GM12873 (cell line): ENCODE data around the gene KRT82.

ENCODE experiments used
- TF ChIP-seq, protein P1 (sequence below): IDR thresholded peaks from 2 replicates; pipeline ENCODE4 v1.5.1; 2012; ENCODE audit warnings: low read depth, mild to moderate bottlenecking, moderate library complexity, low read length, control low read depth; ENCODE audit not compliant: insufficient read depth; ENCODE audit errors: missing control alignments

Gene KRT82

DNA sequence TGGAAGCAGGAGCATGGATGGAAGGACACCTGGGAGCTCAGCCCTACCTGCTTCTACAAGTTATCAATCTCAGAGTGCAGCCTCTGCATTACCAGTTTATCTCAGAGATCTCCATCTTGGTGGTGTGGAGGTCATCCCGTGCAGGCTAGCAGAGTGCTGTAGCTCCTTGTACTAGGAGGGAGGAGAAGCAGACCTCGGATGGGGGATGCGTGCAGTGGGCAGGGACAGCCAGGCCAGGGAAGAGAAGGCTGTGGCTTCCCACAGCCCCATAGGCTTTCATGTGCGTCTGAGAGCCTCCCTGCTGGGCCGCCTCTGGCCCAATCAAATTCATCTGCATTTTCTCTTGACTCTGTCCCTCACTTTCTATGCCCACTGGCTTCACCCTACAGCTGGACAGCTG is 8.8 kb upstream of the KRT82 start:
- TF ChIP-seq, protein P1, sequence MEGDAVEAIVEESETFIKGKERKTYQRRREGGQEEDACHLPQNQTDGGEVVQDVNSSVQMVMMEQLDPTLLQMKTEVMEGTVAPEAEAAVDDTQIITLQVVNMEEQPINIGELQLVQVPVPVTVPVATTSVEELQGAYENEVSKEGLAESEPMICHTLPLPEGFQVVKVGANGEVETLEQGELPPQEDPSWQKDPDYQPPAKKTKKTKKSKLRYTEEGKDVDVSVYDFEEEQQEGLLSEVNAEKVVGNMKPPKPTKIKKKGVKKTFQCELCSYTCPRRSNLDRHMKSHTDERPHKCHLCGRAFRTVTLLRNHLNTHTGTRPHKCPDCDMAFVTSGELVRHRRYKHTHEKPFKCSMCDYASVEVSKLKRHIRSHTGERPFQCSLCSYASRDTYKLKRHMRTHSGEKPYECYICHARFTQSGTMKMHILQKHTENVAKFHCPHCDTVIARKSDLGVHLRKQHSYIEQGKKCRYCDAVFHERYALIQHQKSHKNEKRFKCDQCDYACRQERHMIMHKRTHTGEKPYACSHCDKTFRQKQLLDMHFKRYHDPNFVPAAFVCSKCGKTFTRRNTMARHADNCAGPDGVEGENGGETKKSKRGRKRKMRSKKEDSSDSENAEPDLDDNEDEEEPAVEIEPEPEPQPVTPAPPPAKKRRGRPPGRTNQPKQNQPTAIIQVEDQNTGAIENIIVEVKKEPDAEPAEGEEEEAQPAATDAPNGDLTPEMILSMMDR: no peak

DNA sequence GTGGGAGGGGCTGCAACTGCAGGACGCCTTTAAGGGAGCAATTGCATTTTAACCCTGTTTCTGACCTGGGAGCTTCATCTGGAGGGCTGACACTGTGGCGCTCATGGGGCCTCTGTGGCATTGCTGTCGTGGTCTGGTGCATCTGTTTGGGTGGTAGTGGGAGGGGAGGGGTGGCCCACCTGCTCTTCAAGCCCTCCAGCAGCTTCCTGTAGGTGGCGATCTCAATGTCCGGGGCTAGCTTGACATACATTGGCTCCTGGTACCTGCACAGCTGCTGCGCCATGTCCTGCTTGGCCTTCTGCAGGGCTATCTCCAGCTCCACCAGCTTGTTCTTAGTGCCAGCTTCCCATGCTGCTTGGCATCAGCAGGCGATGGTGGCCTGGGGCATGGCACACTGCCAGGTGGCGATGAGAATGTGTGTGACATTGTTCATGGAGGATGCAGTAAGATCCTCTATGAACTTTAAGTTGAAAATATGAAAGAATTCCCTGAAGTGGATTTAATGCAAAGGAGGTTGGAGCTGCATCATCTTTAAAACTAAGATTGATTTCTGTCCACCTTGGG is 7.7 kb upstream of the KRT82 start:
- TF ChIP-seq, protein P1: peak; percentile 15

DNA sequence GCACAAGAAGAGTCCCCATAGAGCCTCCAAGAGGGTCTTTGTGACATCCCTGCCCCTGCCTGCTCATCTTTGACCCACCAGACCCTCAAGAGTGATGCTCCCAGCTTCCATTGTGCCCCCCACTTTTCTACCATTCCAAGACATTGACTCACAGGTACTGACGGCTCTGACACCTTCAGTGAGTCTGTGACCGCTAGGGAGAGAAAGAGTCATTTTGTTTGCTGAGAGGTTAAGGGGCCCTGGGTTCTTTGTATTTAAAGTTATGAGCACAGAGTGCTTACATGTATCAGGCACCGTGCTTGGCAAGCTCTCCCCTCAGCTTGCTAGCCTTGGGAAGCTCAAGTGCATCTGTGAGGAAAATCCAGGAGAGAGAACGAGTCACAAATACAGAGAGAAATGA is 7.1 kb upstream of the KRT82 start:
- TF ChIP-seq, protein P1: no peak

DNA sequence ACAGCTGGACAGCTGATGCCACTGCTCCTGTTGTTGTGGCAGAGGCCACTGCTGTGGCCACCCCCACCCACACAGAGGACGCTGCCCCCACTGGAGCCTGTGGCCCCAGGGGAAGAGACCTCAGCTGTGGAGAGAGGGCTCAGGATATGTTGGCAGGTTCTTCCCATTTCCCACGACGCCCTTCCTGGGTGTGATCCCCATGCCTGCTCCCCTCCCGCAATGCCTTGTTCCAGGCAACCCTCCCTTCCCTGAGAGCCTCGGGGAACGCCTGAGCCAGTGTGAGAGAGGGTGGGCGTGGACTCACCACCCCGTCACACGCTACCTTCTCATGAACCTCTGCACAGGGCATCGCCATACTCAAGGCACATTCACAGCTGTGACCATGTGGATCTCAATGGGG is 5.7 kb upstream of the KRT82 start:
- TF ChIP-seq, protein P1: no peak

DNA sequence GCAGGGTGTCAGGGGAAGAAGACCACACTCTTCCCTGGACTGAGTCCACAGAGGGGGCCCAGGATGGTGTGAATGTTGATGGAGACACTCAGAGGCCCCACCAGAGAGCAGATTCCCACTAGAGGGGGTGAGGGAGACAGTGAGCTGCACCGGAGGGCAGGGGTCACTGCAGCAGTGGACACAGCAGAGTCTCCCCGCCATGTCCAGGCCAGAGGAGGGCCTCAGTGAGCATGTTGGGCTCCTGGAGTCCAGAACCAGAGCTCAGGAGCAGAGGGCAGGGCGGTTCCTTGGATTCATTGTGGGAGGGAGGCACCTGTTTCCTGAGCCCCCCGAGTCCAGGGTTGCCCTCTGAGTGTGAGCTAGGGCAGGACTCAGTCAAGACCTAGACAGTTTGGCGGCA is 1.8 kb upstream of the KRT82 start:
- TF ChIP-seq, protein P1: no peak

DNA sequence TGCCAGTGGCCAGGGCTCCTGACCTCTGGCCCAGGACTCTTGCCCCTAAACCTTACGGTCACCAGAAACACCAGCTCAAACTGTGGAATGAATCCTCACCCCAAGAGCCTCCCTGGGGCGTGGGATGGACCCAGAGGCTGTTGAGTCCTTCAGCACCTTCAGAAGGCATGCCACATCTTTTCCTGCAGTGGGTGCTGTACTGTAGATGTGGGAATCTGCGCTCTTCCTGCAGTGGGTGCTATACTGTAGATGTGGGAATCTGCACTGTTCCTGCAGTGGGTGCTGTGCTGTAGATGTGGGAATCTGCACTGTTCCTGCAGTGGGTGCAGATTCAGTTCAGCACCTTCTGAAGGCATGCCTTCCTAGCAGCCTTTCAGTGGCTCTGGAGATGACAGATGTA is 1.2 kb downstream of the KRT82 start:
- TF ChIP-seq, protein P1: no peak

DNA sequence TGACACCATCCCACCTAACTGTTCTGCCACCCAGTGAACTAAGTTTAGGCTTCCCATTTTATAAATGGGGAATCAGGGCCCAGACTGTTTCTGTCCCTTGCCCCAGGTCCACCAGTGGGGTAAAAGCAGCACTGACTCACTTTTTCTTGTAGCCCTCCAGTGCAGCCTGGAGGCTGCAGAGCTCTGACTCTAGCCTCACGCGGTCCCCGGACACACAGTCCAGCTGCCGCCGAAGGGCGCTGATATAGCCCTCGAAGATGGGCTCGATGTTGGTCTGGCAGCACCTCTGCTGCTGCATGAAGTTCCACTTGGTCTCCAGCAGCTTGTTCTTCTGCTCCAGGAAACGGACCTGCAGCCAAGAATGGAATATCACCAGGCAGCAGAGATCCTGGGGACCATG is 2.6 kb downstream of the KRT82 start:
- TF ChIP-seq, protein P1: no peak

DNA sequence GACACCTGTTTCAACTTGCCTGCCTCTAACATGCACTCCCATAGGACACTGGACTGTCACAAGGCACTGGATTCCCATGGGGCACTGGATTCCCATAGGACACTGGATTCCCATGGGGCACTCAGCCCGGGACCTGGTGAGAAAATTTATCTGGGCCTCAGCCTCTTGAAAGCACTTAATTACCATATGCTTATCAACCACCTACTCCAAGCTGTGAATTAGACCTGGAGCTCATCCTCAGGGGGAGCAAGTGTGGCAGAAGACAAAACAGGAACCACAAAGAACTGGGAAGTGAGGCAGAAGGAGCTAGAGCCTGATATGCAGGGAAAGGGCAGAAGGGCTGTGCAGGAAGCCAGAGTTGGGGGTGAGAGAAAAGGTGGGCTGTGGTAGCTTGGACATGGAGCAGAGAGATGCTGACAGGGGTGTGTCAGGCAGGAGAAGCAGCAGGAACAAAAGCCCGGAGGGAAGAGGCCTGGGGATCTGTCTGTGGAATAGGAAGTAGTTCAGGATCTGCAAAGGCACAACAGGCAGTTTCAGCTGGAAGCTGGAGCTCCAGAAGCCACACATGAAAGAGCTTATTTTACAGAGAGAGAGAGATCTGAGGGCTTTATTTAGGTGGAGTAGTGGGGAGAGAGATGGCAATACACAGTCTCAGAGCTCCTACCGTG is 3.1 kb downstream of the KRT82 start:
- TF ChIP-seq, protein P1: no peak
